HUES6 (cell line): ENCODE data around the gene SSC4D.
"Not testable (repeated sequence)": the region's sequence is repeated elsewhere in the genome, so short reads cannot be mapped to it uniquely, and the experiment has no call there.

Experiments used
- H3K27ac ChIP-seq: 2 replicates; pipeline ENCODE4 v1.7.0; 2013; ENCODE audit warnings: low read depth, mild to moderate bottlenecking, low read length, inconsistent platforms
- H3K27me3 ChIP-seq: 2 replicates; pipeline ENCODE4 v1.6.1; 2013; ENCODE audit warnings: low read length; ENCODE audit not compliant: control insufficient read depth, insufficient read depth
- H3K36me3 ChIP-seq: 2 replicates; pipeline ENCODE4 v1.6.1; 2013; ENCODE audit warnings: low read length; ENCODE audit not compliant: control insufficient read depth, insufficient read depth
- H3K4me1 ChIP-seq: 2 replicates; pipeline ENCODE4 v1.6.1; 2013; ENCODE audit warnings: low read length; ENCODE audit not compliant: control insufficient read depth, insufficient read depth
- H3K4me3 ChIP-seq: 2 replicates; pipeline ENCODE4 v1.5.1; 2013; ENCODE audit warnings: low read depth, low read length
- H3K9ac ChIP-seq: one replicate; pipeline ENCODE4 v1.6.1; 2013; ENCODE audit warnings: mild to moderate bottlenecking, low read length
- H3K9me3 ChIP-seq: 2 replicates; pipeline ENCODE4 v1.6.1; 2013; ENCODE audit warnings: low read depth, low read length; ENCODE audit not compliant: control insufficient read depth, insufficient read depth

SSC4D gene

DNA sequence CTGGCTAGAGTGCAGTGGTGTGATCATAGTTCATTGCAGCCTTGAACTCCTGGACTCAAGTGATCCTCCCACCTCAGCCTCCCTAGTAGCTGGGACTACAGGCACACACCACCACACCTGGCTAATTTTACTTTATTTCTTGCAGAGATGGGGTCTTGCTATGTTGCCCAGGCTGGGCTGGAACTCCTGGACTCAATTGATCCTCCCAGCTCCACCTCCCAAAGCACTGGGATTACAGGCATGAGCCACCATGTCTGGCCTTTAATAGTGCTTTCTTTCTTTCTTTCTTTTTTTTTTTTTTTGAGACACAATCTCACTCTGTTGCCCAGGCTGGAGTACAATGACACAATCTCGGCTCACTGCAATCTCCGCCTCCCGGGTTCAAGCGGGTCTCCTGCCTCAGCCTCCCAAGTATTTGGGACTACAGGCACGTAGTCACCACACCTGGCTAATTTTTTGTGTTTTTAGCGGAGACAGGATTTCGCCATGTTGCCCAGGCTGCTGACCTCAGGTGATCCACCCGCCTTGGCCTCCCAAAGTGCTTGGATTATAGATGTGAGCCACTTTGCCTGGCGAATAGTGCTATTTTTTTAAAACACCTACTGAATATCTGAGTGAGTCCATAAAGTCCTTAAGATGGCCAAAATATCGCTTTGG is 8.3 kb upstream of the SSC4D start:
- H3K27ac ChIP-seq, H3K4me1 ChIP-seq, H3K36me3 ChIP-seq, H3K4me3 ChIP-seq, H3K27me3 ChIP-seq, H3K9ac ChIP-seq, H3K9me3 ChIP-seq: not testable (repeated sequence)

DNA sequence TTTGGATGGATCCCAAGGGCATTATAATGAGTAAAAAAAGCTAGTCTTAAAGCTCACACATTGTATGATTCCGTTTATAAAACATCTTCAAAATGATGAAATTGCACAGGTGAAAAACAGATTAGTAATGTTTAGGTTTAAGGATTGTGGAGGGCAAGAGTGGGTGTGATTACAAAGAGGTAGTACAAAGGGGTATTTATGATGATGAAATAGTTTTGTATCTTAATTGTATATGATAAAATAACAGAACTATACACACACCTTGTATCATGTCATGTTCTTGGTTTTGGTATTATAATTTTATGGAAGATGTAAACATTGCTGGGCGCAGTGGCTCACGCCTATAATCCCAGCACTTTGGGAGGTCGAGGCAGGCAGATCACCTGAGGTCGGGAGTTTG is 2.8 kb upstream of the SSC4D start:
- Histone ChIP-seq H3K36me3 (no peaks in the 10 kb centered on the region), H3K4me1 (peaks cover 11% of the 10 kb centered on the region; the same call in 1 of the 2 replicates), H3K27ac (no peak overlapping the region), H3K4me3 (no peak overlapping the region), H3K9ac (no peak overlapping the region), H3K9me3 (no peaks in the 10 kb centered on the region), H3K27me3 (no peaks in the 10 kb centered on the region)

DNA sequence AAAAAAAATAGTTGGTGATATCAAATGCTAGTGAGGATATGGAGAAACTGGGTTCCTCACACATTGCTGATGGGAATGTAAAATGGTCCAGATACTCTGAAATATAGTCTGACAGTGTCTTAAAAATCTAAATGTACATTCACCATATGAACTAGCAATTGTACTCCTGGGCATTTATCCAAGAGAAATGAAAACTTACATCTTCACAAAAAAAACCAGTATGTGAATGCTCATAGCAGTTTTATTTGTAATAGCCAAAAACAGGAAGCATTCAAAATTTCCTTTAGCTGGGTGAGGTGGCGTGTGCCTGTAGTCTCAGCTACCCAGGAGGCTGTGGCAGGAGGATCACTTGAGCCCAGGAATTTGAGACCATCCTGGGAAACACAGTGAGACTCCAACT is 2.1 kb upstream of the SSC4D start:
- Histone ChIP-seq H3K9me3 (no peaks in the 10 kb centered on the region), H3K27me3 (no peaks in the 10 kb centered on the region), H3K4me3 (no peak overlapping the region), H3K36me3 (no peaks in the 10 kb centered on the region), H3K4me1 (peaks cover 11% of the 10 kb centered on the region; the same call in 1 of the 2 replicates), H3K9ac (no peak overlapping the region), H3K27ac (no peak overlapping the region)

DNA sequence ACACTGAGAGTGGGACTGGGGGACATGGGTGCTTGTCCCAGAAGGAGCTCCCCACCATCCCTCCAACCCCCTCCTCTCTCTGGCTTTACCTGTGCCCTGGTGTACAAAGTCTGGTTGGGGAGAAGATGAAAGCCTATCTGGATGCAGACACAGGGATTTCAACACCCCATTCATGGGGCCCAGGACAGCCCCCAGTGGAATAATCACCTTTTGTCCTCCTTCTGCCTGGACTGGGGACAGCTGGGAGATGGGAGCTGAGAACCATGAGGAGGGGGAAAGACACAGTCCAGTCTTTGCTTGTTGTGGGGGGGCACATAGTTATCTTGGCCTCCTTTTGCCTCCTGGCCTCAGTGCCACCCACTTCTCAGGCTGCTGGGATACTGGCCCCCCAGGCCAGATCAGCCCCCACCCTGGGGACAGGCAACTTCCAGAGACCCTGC is 1.4 kb downstream of the SSC4D start:
- H3K9me3 ChIP-seq: no peaks in the 10 kb centered on the region
- H3K27ac ChIP-seq: no peak overlapping the region
- H3K27me3 ChIP-seq: no peaks in the 10 kb centered on the region
- H3K4me1 ChIP-seq: peaks cover 14% of the 10 kb centered on the region; the same call in 1 of the 2 replicates
- H3K4me3 ChIP-seq: no peak overlapping the region
- H3K9ac ChIP-seq: no peak overlapping the region
- H3K36me3 ChIP-seq: no peaks in the 10 kb centered on the region

DNA sequence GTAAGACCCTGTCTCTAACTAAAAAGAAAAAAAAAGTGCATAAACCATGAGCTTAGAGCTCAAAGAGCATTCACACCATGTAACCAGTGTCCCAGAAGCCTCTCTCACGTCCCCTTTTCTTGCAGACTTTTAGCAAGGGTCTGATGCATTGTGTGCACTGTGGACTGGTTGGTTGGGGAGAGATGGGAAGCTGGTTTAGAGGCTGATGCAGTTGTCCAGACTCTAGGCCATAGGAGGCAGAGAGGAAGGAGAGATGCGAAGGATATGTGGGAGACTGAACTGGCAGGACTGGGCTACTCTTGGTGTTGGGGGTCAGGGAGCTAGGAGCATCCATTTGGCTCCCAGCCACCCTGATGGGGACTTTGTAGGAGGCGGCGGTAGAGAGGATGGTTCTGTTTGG is 1.8 kb downstream of the SSC4D start:
- H3K9me3 ChIP-seq: no peaks in the 10 kb centered on the region
- H3K27ac ChIP-seq: no peak overlapping the region

DNA sequence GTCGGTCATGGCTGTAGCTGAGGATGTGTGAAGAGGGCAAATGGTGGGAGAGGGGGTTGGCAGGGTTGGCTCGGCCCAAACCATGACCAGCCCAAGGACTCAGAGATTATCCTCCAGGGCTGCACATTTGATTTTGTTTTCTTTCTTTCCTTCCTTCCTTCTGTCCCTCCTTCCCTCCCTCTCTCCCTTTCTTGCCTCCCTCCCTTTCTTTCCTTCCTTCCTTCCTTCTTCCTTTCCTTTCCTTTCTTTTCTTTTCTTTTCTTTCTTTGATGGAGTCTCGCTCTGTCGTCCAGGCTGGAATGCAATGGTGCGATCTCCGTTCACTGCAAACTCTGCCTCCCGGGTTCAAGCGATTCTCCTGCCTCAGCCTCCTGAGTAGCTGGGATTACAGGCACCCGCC is 3.8 kb downstream of the SSC4D start:
- H3K36me3 ChIP-seq: no peaks in the 10 kb centered on the region
- H3K27ac ChIP-seq: no peak overlapping the region
- H3K9me3 ChIP-seq: no peaks in the 10 kb centered on the region
- H3K27me3 ChIP-seq: no peaks in the 10 kb centered on the region
- no peak overlapping the region for H3K4me3 ChIP-seq
- peaks cover 14% of the 10 kb centered on the region; the same call in 1 of the 2 replicates for H3K4me1 ChIP-seq
- no peak overlapping the region for H3K9ac ChIP-seq

More for the DNA sequence above, 1.8 kb downstream of the SSC4D start:
- H3K4me3 ChIP-seq: no peak overlapping the region
- peaks cover 14% of the 10 kb centered on the region; the same call in 1 of the 2 replicates for H3K4me1 ChIP-seq
- H3K9ac ChIP-seq: no peak overlapping the region
- no peaks in the 10 kb centered on the region for H3K27me3 ChIP-seq
- no peaks in the 10 kb centered on the region for H3K36me3 ChIP-seq

DNA sequence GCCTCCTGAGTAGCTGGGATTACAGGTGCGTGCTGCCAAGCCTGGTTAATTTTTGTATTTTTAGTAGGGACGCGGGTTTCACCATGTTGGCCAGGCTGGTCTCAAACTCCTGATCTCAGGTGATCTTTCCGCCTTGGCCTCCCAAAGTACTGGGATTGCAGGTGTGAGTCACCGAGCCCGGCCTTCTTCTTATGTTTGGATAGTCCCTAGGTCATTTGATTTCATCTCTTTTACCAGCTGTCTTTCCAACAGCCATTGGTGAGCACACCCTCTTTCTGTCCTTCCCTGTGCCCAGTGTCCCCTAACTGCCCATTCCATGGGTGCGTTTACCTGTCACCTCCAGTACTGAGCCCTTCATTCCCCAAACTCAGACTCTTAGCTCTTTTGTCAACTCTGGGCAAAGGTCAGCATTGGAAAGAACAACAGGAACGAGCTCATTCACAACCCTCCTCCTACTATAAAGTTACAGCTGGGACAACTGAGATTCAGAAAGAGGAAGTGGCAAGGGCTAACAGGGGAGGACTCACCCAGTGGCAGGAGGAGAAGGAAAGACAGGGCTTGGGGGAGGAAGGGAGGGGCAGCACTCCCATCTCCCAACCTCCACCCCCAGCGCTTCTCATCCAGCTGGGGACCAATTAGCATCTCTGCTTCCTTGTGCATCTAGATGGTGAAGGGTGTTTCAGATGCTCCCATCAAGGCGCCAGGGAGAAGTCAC is 5.6 kb downstream of the SSC4D start:
- Histone ChIP-seq H3K4me1 (peaks cover 10% of the 10 kb centered on the region; the same call in 1 of the 2 replicates), H3K9me3 (no peaks in the 10 kb centered on the region), H3K4me3 (no peak overlapping the region), H3K9ac (no peak overlapping the region), H3K36me3 (no peaks in the 10 kb centered on the region), H3K27ac (no peak overlapping the region), H3K27me3 (no peaks in the 10 kb centered on the region)

DNA sequence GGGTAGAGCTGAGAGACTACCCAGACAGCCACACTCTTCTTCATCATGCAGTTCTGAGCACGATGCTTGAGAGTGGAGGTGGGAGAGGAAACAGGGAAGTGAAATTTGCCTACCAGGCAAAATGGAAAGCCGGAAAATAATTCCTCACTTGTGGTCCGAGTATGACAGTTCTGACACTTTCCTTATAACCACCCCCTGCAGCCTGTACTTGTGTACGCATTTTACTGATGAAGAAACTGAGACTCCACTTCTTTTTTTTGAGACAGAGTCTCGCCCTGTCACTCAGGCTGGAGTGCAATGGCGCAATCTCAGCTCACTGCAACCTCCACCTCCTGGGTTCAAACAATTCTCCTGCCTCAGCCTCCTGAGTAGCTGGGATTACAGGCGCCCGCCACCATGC is 6.4 kb downstream of the SSC4D start:
- H3K9me3 ChIP-seq, H3K27ac ChIP-seq, H3K4me3 ChIP-seq, H3K4me1 ChIP-seq, H3K27me3 ChIP-seq, H3K9ac ChIP-seq, H3K36me3 ChIP-seq: not testable (repeated sequence)

DNA sequence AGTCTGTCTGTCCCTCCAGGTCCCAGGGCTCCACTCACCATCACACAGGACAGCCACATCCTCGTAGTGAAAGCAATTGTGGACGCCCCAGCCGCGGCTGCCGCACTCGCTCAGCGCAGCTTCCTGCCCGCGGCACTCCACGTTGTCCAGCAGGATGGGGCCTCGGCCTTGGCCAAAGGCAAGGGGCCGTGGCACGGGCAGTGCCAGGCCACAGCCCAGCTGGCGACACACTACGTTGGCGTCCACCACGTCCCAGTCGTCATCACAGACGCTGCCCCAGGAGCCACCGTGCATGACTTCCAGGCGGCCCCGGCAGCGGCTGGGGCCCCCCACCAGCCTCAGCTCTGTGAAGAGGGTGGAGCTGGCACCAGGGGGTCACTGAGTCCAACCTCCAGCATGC is 9.2 kb downstream of the SSC4D start:
- Histone ChIP-seq H3K9ac (no peak overlapping the region), H3K4me3 (no peak overlapping the region), H3K27ac (no peak overlapping the region), H3K9me3 (no peaks in the 10 kb centered on the region), H3K27me3 (peaks cover 5% of the 10 kb centered on the region; the same call in 1 of the 2 replicates), H3K4me1 (peaks cover 19% of the 10 kb centered on the region), H3K36me3 (no peaks in the 10 kb centered on the region)

DNA sequence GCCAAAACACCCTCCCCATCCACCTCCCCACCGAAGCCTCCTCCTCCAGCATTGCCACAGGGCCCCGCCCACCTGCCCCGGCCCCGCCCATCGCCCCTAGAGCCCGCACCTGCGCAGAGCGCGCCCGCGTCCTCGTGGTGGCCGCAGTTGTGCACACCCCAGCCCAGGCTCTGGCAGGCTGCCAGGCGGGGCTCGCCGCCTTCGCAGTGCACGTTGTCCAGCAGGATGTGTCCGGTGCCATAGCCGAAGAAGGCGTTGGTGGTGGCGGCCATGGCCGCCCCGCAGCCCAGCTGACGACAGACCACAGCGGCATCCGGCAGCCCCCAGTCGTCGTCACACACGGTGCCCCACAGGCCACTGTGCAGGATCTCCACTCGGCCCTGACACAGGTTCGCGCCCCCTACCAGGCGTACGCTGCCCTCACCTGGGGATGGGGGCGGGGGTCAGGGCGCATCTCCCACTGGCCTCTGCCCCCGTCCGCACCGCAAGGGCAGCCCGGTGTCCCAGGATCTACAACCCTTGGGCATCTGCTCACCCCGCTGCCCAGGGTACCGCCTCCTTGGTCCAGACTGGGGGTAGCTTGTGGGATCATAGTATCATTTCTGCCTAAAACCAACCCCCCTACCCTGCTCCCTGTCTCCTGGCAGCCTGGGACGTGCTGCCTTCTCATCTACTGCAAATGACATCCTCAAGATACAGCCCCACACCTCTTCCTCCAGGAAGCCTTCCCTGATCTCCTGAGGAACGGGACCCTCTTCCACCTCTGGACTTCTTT is 11.9 kb downstream of the SSC4D start:
- Histone ChIP-seq H3K9me3 (no peaks in the 10 kb centered on the region), H3K27me3 (peaks cover 5% of the 10 kb centered on the region; the same call in 1 of the 2 replicates), H3K36me3 (no peaks in the 10 kb centered on the region), H3K27ac (no peak overlapping the region), H3K4me3 (peak overlapping the region; percentile 45; the same call in 1 of the 2 replicates), H3K4me1 (peaks cover 26% of the 10 kb centered on the region), H3K9ac (no peak overlapping the region)

DNA sequence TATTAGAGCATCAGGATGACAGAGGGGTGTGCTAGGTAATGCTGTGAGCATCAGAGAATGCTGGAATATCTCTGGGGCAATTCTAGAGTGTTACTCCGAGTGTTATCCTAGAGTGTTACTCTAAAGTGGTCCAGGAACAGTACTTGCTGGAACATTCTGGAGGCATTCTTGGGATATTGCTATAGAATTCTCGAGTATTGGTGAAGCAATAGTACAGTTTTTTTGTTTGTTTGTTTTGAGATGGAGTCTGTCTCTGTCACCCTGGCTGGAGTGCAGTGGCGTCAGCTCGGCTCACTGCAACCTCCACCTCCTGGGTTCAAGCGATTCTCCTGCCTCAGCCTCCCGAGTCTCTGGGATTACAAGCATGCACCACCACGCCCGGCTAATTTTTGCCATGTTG is 12.6 kb downstream of the SSC4D start:
- Histone ChIP-seq H3K27me3 (peaks cover 5% of the 10 kb centered on the region; the same call in 1 of the 2 replicates), H3K9me3 (no peaks in the 10 kb centered on the region), H3K4me1 (peaks cover 29% of the 10 kb centered on the region), H3K36me3 (no peaks in the 10 kb centered on the region), H3K27ac (no peak overlapping the region), H3K9ac (no peak overlapping the region), H3K4me3 (no peak overlapping the region)
